Stomach (tissue), 9 donors: ENCODE results near the gene EHD4. TPM values are rescaled to one million over a fixed set of nuclear protein-coding genes. Genes with fewer than 3 reads are reported as not detected.

ENCODE experiments used
- DNase-seq, 2 donors: peaks; one replicate each; pipeline versions ENCODE4 v3.0.0 to v3.0.0-alpha.2; 2013 to 2019
- H3K27ac ChIP-seq, 5 donors: fragments of 200-600 bp in 4 of 5; sonication (generic) in 4 of 5; one replicate each; pipeline ENCODE4 v1.5.1; 2013 to 2019; ENCODE audit warnings: mild to moderate bottlenecking in 1 of 5, moderate library complexity in 1 of 5
- H3K27me3 ChIP-seq, 3 donors: fragments of 200-600 bp; sonication (generic); one replicate each; pipeline ENCODE4 v1.5.1; 2017 to 2019; ENCODE audit warnings: mixed run types in 1 of 3
- H3K36me3 ChIP-seq, 4 donors: fragments of 200-600 bp; sonication (generic); 1 replicate in 3 of 4; 2 replicates in 1 of 4; pipeline ENCODE4 v1.5.1; 2016 to 2019
- H3K4me1 ChIP-seq, 4 donors: fragments of 200-600 bp; sonication (generic); one replicate each; pipeline ENCODE4 v1.5.1; 2016 to 2019
- H3K4me3 ChIP-seq, 4 donors: fragments of 200-600 bp; sonication (generic) in 3 of 4; one replicate each; pipeline ENCODE4 v1.5.1; 2016 to 2019; ENCODE audit warnings: mild to moderate bottlenecking in 1 of 4
- H3K9me3 ChIP-seq, 4 donors: fragments of 200-600 bp; sonication (generic); one replicate each; pipeline ENCODE4 v1.5.1; 2016 to 2019
- CTCF ChIP-seq, 7 experiments: fragments of 450-650 bp in 4 of 7; fragments of 200-600 bp in 3 of 7; sonication (generic) in 3 of 7; IDR thresholded peaks; one replicate each; pipeline ENCODE4 v1.5.1; 2016 to 2019; ENCODE audit warnings: antibody characterized with exemption in 7 of 7, control low read depth in 2 of 7, mild to moderate bottlenecking in 1 of 7
- EP300 ChIP-seq: sonication (generic); formaldehyde crosslinking; IDR thresholded peaks from one replicate; pipeline ENCODE4 v1.6.1; 2017; ENCODE audit warnings: antibody characterized with exemption
- POLR2A ChIP-seq, 4 donors: fragments of 450-650 bp; IDR thresholded peaks; one replicate each; pipeline ENCODE4 v1.6.1; 2016; ENCODE audit warnings: antibody characterized with exemption in 4 of 4, control low read depth in 2 of 4, mild to moderate bottlenecking in 1 of 4, moderate library complexity in 1 of 4
- POLR2AphosphoS5 ChIP-seq, 3 donors: sonication (generic); formaldehyde crosslinking; IDR thresholded peaks; one replicate each; pipeline ENCODE4 v1.6.1; 2016; ENCODE audit warnings: antibody characterized with exemption in 3 of 3
- WGBS, 5 donors: extraction: QIAGEN DNeasy Blood & Tissue Kit in 3 of 5; methylation state at CpG; one replicate each; pipeline versions ENCODE4 v1.1.5 to v1.1.7; 2013 to 2018; 5-methylcytosine and 5-hydroxymethylcytosine counted together
- intact Hi-C: fragments of 100-400 bp; cut with DNase I; formaldehyde crosslinking; loops from one replicate; pipeline ENCODE4 v1.15.1; 2023; ENCODE audit warnings: low total_unique reads
- polyA plus RNA-seq, 3 donors: library from polyadenylated mRNA; stranded (reverse); fragments of 200-250 nt; gene quantifications; one replicate each; pipeline ENCODE4 v1.2.3, GENCODE V29; 2013
- total RNA-seq, 5 donors: library from RNA; depleted of rRNA; stranded (reverse); fragments of >200 nt; gene quantifications; one replicate each; pipeline versions ENCODE4 v1.1.0 to v1.2.3, GENCODE V29; 2014 to 2016
- donor health status: healthy with polysubstance abuse.
- donor health status: Bipolar disorder and iron deficiency.
- donor health status: healthy.

EHD4 gene
- total and polyA plus RNA-seq, 8 donors = 5.8 to 86.4 (median 16.2) TPM

GRCh38 chr15:41865490-41866055, 106.8 kb downstream of the EHD4 start:
- no peak for DNase-seq
- TF ChIP-seq CTCF (IDR thresholded peaks at IDR 0.05) (no peak), EP300 (no peak), POLR2A (IDR thresholded peaks at IDR 0.05) (no peak), POLR2AphosphoS5 (IDR thresholded peaks at IDR 0.05) (no peak)
- 80 to 87% (median 83%) methylated on average over 18 of the region's 18 CpGs for WGBS, 5 donors

GRCh38 chr15:41862515-41863116, 109.7 kb downstream of the EHD4 start:
- DNase-seq = peak; percentile 78 to 91
- Histone ChIP-seq H3K27me3 (no peaks in the 10 kb centered on the region), H3K36me3 (peaks cover 0 to 6% (median 0%) of the 10 kb centered on the region in 4 donors), H3K4me1 (peaks cover 0 to 22% (median 19%) of the 10 kb centered on the region in 4 donors), H3K4me3 (no peak overlapping the region), H3K27ac (no peak overlapping the region), H3K9me3 (no peaks in the 10 kb centered on the region)
- intact Hi-C loops = no loop called here
- 57 to 85% (median 64%) methylated on average over 9 to 19 of the region's 19 CpGs for WGBS, 5 donors
- no peak for TF ChIP-seq CTCF (IDR thresholded peaks at IDR 0.05)
- no peak for TF ChIP-seq EP300
- TF ChIP-seq POLR2AphosphoS5 (IDR thresholded peaks at IDR 0.05) = no peak
- no peak for TF ChIP-seq POLR2A (IDR thresholded peaks at IDR 0.05)

More at GRCh38 chr15:41865490-41866055, 106.8 kb downstream of the EHD4 start:
- no peaks in the 10 kb centered on the region for H3K9me3 ChIP-seq
- H3K4me3 ChIP-seq = no peak overlapping the region
- H3K27me3 ChIP-seq = no peaks in the 10 kb centered on the region
- intact Hi-C loops = no loop called here
- peaks cover 0 to 10% (median 8%) of the 10 kb centered on the region in 4 donors for H3K4me1 ChIP-seq
- no peak overlapping the region for H3K27ac ChIP-seq
- peaks cover 0 to 6% (median 0%) of the 10 kb centered on the region in 4 donors for H3K36me3 ChIP-seq

- 84 to 95% (median 92%) methylated on average over 11 to 18 of the region's 18 CpGs for WGBS, 5 donors
- intact Hi-C loops = no loop called here
- no peak for TF ChIP-seq POLR2A (IDR thresholded peaks at IDR 0.05)
- TF ChIP-seq POLR2AphosphoS5 (IDR thresholded peaks at IDR 0.05) = no peak
- TF ChIP-seq CTCF (IDR thresholded peaks at IDR 0.05) = no peak
- no peak for TF ChIP-seq EP300
- H3K4me3 ChIP-seq = no peak overlapping the region
- no peak overlapping the region for H3K27ac ChIP-seq
- no peak for DNase-seq
- H3K36me3 ChIP-seq = peaks cover 0 to 6% (median 0%) of the 10 kb centered on the region in 4 donors
- H3K9me3 ChIP-seq = no peaks in the 10 kb centered on the region
- H3K4me1 ChIP-seq = peaks cover 7 to 28% (median 25%) of the 10 kb centered on the region in 4 donors
- H3K27me3 ChIP-seq = peaks cover 0 to 7% (median 0%) of the 10 kb centered on the region in 3 donors
Observed at GRCh38 chr15:41861736-41862356, 110.5 kb downstream of the EHD4 start.

- no peak for DNase-seq
- no peak overlapping the region for H3K4me3 ChIP-seq
- peaks cover 0 to 6% (median 0%) of the 10 kb centered on the region in 4 donors for H3K36me3 ChIP-seq
- TF ChIP-seq CTCF (IDR thresholded peaks at IDR 0.05) (no peak), EP300 (no peak), POLR2A (IDR thresholded peaks at IDR 0.05) (no peak), POLR2AphosphoS5 (IDR thresholded peaks at IDR 0.05) (no peak)
- H3K27me3 ChIP-seq = peaks cover 0 to 21% (median 0%) of the 10 kb centered on the region in 3 donors
- intact Hi-C loops = no loop called here
- H3K4me1 ChIP-seq = peaks cover 8 to 39% (median 29%) of the 10 kb centered on the region in 4 donors
- no peak overlapping the region for H3K27ac ChIP-seq
- 61 to 72% (median 66%) methylated on average over 10 to 15 of the region's 15 CpGs for WGBS, 5 donors
- H3K9me3 ChIP-seq = no peaks in the 10 kb centered on the region
Observed at GRCh38 chr15:41860049-41860828, 112.1 kb downstream of the EHD4 start.
